T-helper 9 cell (primary cell): ENCODE results near the gene COL4A1.

ENCODE experiments used
- DNase-seq: peaks from one replicate; pipeline ENCODE4 v3.0.0-alpha.2; 2020

Gene COL4A1

GRCh38 chr13:110107568-110108347 lies 199.2 kb downstream of the COL4A1 start:
- no peak for DNase-seq

- DNase-seq = no peak
Measured at GRCh38 chr13:110106726-110107125, 200.2 kb downstream of the COL4A1 start.

GRCh38 chr13:110105136-110105535 lies 201.8 kb downstream of the COL4A1 start:
- DNase-seq = no peak

- DNase-seq = no peak
Measured at GRCh38 chr13:110103534-110103933, 203.4 kb downstream of the COL4A1 start.

DNA sequence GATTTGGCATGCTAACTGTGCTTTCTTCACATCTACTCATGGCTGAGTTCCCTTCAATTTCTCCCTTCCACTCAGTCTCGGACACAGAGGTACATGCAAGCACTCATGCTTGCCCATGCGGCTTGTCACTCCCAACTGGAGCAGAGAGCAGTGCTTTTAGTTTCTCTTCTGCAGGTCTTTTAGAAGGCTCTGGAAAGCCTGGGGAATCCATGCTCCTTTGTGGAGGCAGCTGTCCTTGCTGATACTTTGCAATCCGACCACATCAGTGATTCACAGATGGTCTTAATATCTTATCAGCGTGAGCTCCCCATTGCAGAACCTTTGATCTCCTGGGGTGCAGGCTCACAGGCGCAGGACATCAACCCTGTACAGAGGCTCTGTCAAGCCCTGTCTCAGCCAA lies 203.9 kb downstream of the COL4A1 start:
- no peak for DNase-seq

- no peak for DNase-seq
Measured at GRCh38 chr13:110102053-110102452, 204.9 kb downstream of the COL4A1 start.

GRCh38 chr13:110099922-110100321 lies 207.0 kb downstream of the COL4A1 start:
- no peak for DNase-seq
